IPS-15b (cell line): Measurements from ENCODE around the gene ATP10A.

Experiments used
- H3K27me3 ChIP-seq: one replicate; pipeline ENCODE4 v1.6.1; 2013; ENCODE audit warnings: low read length; ENCODE audit not compliant: control insufficient read depth, insufficient read depth
- H3K36me3 ChIP-seq: one replicate; pipeline ENCODE4 v1.6.1; 2013; ENCODE audit warnings: low read length; ENCODE audit not compliant: control insufficient read depth, insufficient read depth
- H3K4me1 ChIP-seq: one replicate; pipeline ENCODE4 v1.6.1; 2013; ENCODE audit warnings: mild to moderate bottlenecking, low read length; ENCODE audit not compliant: control insufficient read depth, insufficient read depth
- H3K4me3 ChIP-seq: one replicate; pipeline ENCODE4 v1.5.1; 2013; ENCODE audit warnings: low read depth, low read length
- H3K9ac ChIP-seq: one replicate; pipeline ENCODE4 v1.6.1; 2013; ENCODE audit warnings: low read depth, mild to moderate bottlenecking, low read length
- H3K9me3 ChIP-seq: one replicate; pipeline ENCODE4 v1.6.1; 2013; ENCODE audit warnings: mild to moderate bottlenecking, low read length; ENCODE audit not compliant: control insufficient read depth, insufficient read depth

The ATP10A gene

GRCh38 chr15:25838191-25838870 is 24.8 kb downstream of the ATP10A start:
- no peaks in the 10 kb centered on the region for H3K4me1 ChIP-seq
- H3K36me3 ChIP-seq: no peaks in the 10 kb centered on the region
- H3K27me3 ChIP-seq: no peaks in the 10 kb centered on the region
- no peak overlapping the region for H3K4me3 ChIP-seq
- no peaks in the 10 kb centered on the region for H3K9me3 ChIP-seq
- H3K9ac ChIP-seq: no peak overlapping the region

DNA sequence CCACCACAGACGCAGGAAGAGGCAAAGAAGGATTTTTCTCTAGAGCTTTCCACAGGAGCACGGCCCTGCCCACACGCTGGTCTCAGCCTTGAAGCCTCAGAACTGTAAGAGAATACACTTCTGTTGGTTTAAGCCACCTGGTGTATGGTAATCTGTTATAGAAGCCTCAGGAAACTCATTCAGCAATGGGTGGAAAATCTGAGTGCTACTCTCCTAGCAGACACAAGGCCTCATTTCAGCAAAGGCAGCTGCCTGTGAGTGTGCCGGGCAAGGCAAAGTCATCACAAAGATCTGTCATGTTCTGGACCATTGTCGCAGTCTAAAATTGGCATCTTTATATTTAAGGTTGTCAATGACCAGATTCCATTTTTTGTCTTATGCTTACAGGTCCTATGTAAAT is 31.0 kb downstream of the ATP10A start:
- no peaks in the 10 kb centered on the region for H3K36me3 ChIP-seq
- H3K9ac ChIP-seq: no peak overlapping the region
- H3K9me3 ChIP-seq: no peaks in the 10 kb centered on the region
- H3K4me1 ChIP-seq: no peaks in the 10 kb centered on the region
- no peak overlapping the region for H3K4me3 ChIP-seq
- no peaks in the 10 kb centered on the region for H3K27me3 ChIP-seq

- Histone ChIP-seq H3K36me3 (no peaks in the 10 kb centered on the region), H3K4me3 (no peak overlapping the region), H3K9me3 (no peaks in the 10 kb centered on the region), H3K27me3 (no peaks in the 10 kb centered on the region), H3K9ac (no peak overlapping the region), H3K4me1 (no peaks in the 10 kb centered on the region)
These were observed 32.2 kb downstream of the ATP10A start for GRCh38 chr15:25830844-25831451.

GRCh38 chr15:25829073-25829472 is 34.1 kb downstream of the ATP10A start:
- Histone ChIP-seq H3K4me1 (no peaks in the 10 kb centered on the region), H3K27me3 (no peaks in the 10 kb centered on the region), H3K36me3 (no peaks in the 10 kb centered on the region), H3K9ac (no peak overlapping the region), H3K9me3 (no peaks in the 10 kb centered on the region), H3K4me3 (no peak overlapping the region)

- Histone ChIP-seq H3K9ac (no peak overlapping the region), H3K4me1 (no peaks in the 10 kb centered on the region), H3K9me3 (no peaks in the 10 kb centered on the region), H3K27me3 (no peaks in the 10 kb centered on the region), H3K36me3 (no peaks in the 10 kb centered on the region), H3K4me3 (no peak overlapping the region)
These were observed 37.9 kb downstream of the ATP10A start for GRCh38 chr15:25825207-25825606.

- H3K4me3 ChIP-seq: no peak overlapping the region
- H3K36me3 ChIP-seq: no peaks in the 10 kb centered on the region
- H3K9ac ChIP-seq: no peak overlapping the region
- H3K27me3 ChIP-seq: no peaks in the 10 kb centered on the region
- no peaks in the 10 kb centered on the region for H3K4me1 ChIP-seq
- H3K9me3 ChIP-seq: no peaks in the 10 kb centered on the region
These were observed 38.5 kb downstream of the ATP10A start for GRCh38 chr15:25824618-25825017.

GRCh38 chr15:25812845-25813244 is 50.3 kb downstream of the ATP10A start:
- no peaks in the 10 kb centered on the region for H3K36me3 ChIP-seq

DNA sequence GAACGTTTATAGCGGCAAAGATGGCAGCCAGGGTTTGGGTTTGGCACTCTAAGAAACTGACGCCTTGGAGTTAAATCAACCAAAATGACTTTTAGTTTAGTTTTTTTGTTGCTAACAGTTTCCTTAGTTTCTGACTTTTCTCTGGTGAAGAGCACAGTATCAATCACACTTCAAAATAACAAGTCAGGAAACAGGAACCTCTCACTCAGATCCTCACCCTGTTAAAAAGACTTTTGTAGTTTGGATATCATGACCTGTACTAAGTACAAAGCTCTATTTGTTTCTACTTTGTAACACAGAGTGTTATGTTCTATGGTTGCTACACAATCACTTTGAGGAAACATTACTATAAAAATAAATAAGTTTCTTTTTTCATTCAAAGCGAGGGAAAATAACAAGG is 51.1 kb downstream of the ATP10A start:
- no peaks in the 10 kb centered on the region for H3K36me3 ChIP-seq
- peaks cover 7% of the 10 kb centered on the region for H3K4me1 ChIP-seq
- H3K9me3 ChIP-seq: no peaks in the 10 kb centered on the region
- no peak overlapping the region for H3K9ac ChIP-seq
- no peaks in the 10 kb centered on the region for H3K27me3 ChIP-seq
- no peak overlapping the region for H3K4me3 ChIP-seq

More at GRCh38 chr15:25812845-25813244, 50.3 kb downstream of the ATP10A start:
- no peaks in the 10 kb centered on the region for H3K9me3 ChIP-seq
- H3K9ac ChIP-seq: no peak overlapping the region
- no peak overlapping the region for H3K4me3 ChIP-seq
- H3K27me3 ChIP-seq: no peaks in the 10 kb centered on the region
- peaks cover 7% of the 10 kb centered on the region for H3K4me1 ChIP-seq

DNA sequence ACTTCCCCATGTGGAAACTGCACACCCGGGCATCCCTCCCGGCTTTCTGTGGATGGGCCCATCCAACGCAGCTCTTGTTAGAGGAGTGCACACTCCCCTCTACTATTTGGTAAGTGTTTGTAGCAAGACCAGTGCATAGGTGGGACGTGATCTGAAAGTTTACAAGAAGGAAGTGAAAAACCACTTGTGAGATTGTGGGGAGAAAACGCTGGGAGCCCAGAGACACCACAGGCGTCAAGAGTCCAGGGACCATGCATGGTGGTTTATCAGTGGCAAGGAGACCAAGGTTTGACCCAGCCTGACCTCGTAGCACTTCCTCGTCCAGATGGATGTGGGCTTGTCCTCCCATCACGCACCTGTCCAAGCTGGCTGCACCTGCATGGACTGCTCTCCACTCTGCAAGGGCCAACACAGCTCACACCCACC is 51.6 kb downstream of the ATP10A start:
- Histone ChIP-seq H3K27me3 (no peaks in the 10 kb centered on the region), H3K36me3 (no peaks in the 10 kb centered on the region), H3K9me3 (no peaks in the 10 kb centered on the region), H3K9ac (no peak overlapping the region), H3K4me1 (peaks cover 7% of the 10 kb centered on the region), H3K4me3 (no peak overlapping the region)

- H3K4me3 ChIP-seq: no peak overlapping the region
- peaks cover 7% of the 10 kb centered on the region for H3K4me1 ChIP-seq
- H3K27me3 ChIP-seq: no peaks in the 10 kb centered on the region
- no peak overlapping the region for H3K9ac ChIP-seq
- H3K9me3 ChIP-seq: no peaks in the 10 kb centered on the region
- no peaks in the 10 kb centered on the region for H3K36me3 ChIP-seq
These were observed 52.5 kb downstream of the ATP10A start for GRCh38 chr15:25810631-25811091.

DNA sequence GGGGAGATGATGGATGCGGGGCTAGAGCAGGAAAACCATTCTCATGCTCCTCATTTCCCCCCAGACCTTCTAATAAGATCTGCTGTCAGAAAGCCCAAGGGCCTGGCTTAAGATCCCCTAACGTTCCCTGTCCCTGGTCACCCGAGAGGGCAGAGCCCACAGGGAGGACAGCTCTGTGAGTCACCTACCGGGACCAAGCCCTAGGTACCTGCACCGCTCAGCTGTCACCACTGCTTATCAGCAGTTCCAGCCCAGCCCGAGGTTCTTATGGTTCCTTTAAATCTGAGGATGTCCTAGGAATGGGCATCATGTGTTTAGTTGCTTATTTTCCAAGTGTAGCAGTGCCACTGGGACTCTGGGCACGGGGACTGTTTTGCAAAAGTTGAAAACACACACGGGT is 53.0 kb downstream of the ATP10A start:
- peaks cover 7% of the 10 kb centered on the region for H3K4me1 ChIP-seq
- no peaks in the 10 kb centered on the region for H3K9me3 ChIP-seq
- no peaks in the 10 kb centered on the region for H3K36me3 ChIP-seq
- no peak overlapping the region for H3K4me3 ChIP-seq
- H3K27me3 ChIP-seq: no peaks in the 10 kb centered on the region
- no peak overlapping the region for H3K9ac ChIP-seq

DNA sequence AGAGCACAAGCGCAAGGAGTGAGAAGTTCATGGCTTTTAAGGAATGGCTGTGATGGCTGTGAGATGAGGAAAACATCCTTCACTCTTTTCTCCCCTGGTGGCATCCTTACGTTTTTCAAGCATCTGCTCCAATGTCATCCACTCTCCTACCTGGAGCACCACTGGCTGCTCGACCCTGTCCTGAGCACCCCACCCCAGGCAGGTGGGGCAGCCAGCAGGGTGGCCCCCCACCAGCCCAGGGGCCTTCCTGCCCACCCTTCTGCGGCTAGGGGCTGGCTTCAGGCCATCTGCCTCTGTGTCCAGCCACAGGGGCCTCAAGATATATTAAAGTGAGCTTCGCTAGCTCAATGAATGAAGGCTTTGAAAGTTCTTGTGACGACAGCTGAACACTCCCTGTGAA is 56.1 kb downstream of the ATP10A start:
- Histone ChIP-seq H3K9me3 (no peaks in the 10 kb centered on the region), H3K4me1 (peaks cover 7% of the 10 kb centered on the region), H3K27me3 (no peaks in the 10 kb centered on the region), H3K36me3 (no peaks in the 10 kb centered on the region), H3K4me3 (no peak overlapping the region), H3K9ac (no peak overlapping the region)
